Transverse colon (tissue), 4 donors: Measurements from ENCODE around the gene OR51A4.

Experiments used
- CTCF ChIP-seq, 5 experiments: fragments of 200-600 bp in 3 of 5; fragments of 450-650 bp in 2 of 5; sonication (generic) in 3 of 5; IDR thresholded peaks; 1 replicate in 2 of 5; 2 replicates in 3 of 5; pipeline ENCODE4 v1.5.1; 2016 to 2017; ENCODE audit warnings: antibody characterized with exemption in 5 of 5, inconsistent platforms in 3 of 5, mild to moderate bottlenecking in 2 of 5, moderate library complexity in 1 of 5
- EP300 ChIP-seq: sonication (generic); formaldehyde crosslinking; IDR thresholded peaks from one replicate; pipeline ENCODE4 v1.6.1; 2017; ENCODE audit warnings: antibody characterized with exemption, low read depth
- POLR2A ChIP-seq: fragments of 450-650 bp; IDR thresholded peaks from one replicate; pipeline ENCODE4 v1.6.1; 2016; ENCODE audit warnings: antibody characterized with exemption, mild to moderate bottlenecking, moderate library complexity
- POLR2AphosphoS5 ChIP-seq, 3 donors: sonication (generic); formaldehyde crosslinking; IDR thresholded peaks; one replicate each; pipeline ENCODE4 v1.6.1; 2016; ENCODE audit warnings: antibody characterized with exemption in 3 of 3

- no peak for TF ChIP-seq EP300
- TF ChIP-seq POLR2AphosphoS5 (IDR thresholded peaks at IDR 0.05), result no peak
- TF ChIP-seq CTCF (IDR thresholded peaks at IDR 0.05), result no peak
- TF ChIP-seq POLR2A, result no peak
Measured at GRCh38 chr11:4926608-4927007, 20.8 kb downstream of the OR51A4 start.
